SK-N-MC (cell line): ENCODE measurements around the gene ZFYVE28.

Experiments
- DNase-seq: peaks from one replicate; pipeline ENCODE4 v3.0.0-alpha.2; 2011; ENCODE audit warnings: low read depth, low spot score
- H3K27ac ChIP-seq: fragments of 200-600 bp; sonication (generic); 2 replicates; pipeline ENCODE4 v1.5.1; 2016; ENCODE audit warnings: mixed run types
- H3K36me3 ChIP-seq: fragments of 200-600 bp; sonication (generic); 2 replicates; pipeline ENCODE4 v1.6.1; 2017; ENCODE audit warnings: antibody characterized with exemption, low read length, mixed read lengths; ENCODE audit not compliant: insufficient read depth
- H3K4me3 ChIP-seq: fragments of 200-600 bp; sonication (generic); 2 replicates; pipeline ENCODE4 v1.5.1; 2016
- H3K9ac ChIP-seq: fragments of 200-600 bp; sonication (generic); 2 replicates; pipeline ENCODE4 v1.8.0; 2017; ENCODE audit warnings: mixed run types, mixed read lengths; ENCODE audit not compliant: insufficient read length
- H3K9me3 ChIP-seq: fragments of 200-600 bp; sonication (generic); 2 replicates; pipeline ENCODE4 v1.6.1; 2017; ENCODE audit warnings: low read depth, mild to moderate bottlenecking, antibody characterized with exemption, low read length, moderate library complexity, mixed read lengths
- EZH2 ChIP-seq: fragments of 200-600 bp; sonication (generic); IDR thresholded peaks from one replicate; pipeline ENCODE4 v1.6.1; 2017; ENCODE audit warnings: antibody characterized with exemption
- FOXP2 ChIP-seq: optimal IDR thresholded peaks from 2 replicates; pipeline ENCODE3; 2011; ENCODE audit warnings: mild to moderate bottlenecking, moderate library complexity; ENCODE audit not compliant: insufficient read depth; ENCODE audit errors: extremely low read length, control extremely low read depth
- POLR2AphosphoS5 ChIP-seq: IDR thresholded peaks from 2 replicates; pipeline ENCODE4 v1.6.1; 2012; ENCODE audit warnings: mild to moderate bottlenecking, low read depth, low read length, borderline replicate concordance

The ZFYVE28 gene

GRCh38 chr4:2408976-2409375 is 9.5 kb downstream of the ZFYVE28 start:
- Histone ChIP-seq H3K9me3 (no peaks in the 10 kb centered on the region), H3K27ac (no peak overlapping the region), H3K36me3 (no peaks in the 10 kb centered on the region), H3K9ac (no peak overlapping the region), H3K4me3 (no peak overlapping the region)
- no peak for DNase-seq
- TF ChIP-seq EZH2 (no peak), FOXP2 (no peak), POLR2AphosphoS5 (no peak)

- Histone ChIP-seq H3K27ac (no peak overlapping the region), H3K9ac (no peak overlapping the region), H3K4me3 (no peak overlapping the region), H3K36me3 (no peaks in the 10 kb centered on the region), H3K9me3 (no peaks in the 10 kb centered on the region)
- DNase-seq, result no peak
- TF ChIP-seq FOXP2 (no peak), POLR2AphosphoS5 (no peak), EZH2 (no peak)
Observed at GRCh38 chr4:2408401-2408958, 10.0 kb downstream of the ZFYVE28 start.

GRCh38 chr4:2407991-2408342 is 10.5 kb downstream of the ZFYVE28 start:
- H3K9ac ChIP-seq, result no peak overlapping the region
- no peak for DNase-seq
- no peaks in the 10 kb centered on the region for H3K9me3 ChIP-seq
- no peak overlapping the region for H3K27ac ChIP-seq
- H3K36me3 ChIP-seq, result no peaks in the 10 kb centered on the region
- no peak for TF ChIP-seq POLR2AphosphoS5
- H3K4me3 ChIP-seq, result no peak overlapping the region

- Histone ChIP-seq H3K27ac (no peak overlapping the region), H3K4me3 (no peak overlapping the region), H3K9me3 (no peaks in the 10 kb centered on the region), H3K9ac (no peak overlapping the region), H3K36me3 (no peaks in the 10 kb centered on the region)
- TF ChIP-seq POLR2AphosphoS5, result no peak
- DNase-seq, result no peak
Observed at GRCh38 chr4:2406920-2407319, 11.5 kb downstream of the ZFYVE28 start.

- H3K36me3 ChIP-seq, result no peaks in the 10 kb centered on the region
- TF ChIP-seq POLR2AphosphoS5, result no peak
- TF ChIP-seq FOXP2, result no peak
- TF ChIP-seq EZH2, result no peak
- H3K4me3 ChIP-seq, result no peak overlapping the region
- H3K9ac ChIP-seq, result no peak overlapping the region
- H3K9me3 ChIP-seq, result no peaks in the 10 kb centered on the region
- H3K27ac ChIP-seq, result no peak overlapping the region
- no peak for DNase-seq
Observed at GRCh38 chr4:2406406-2406805, 12.0 kb downstream of the ZFYVE28 start.

- Histone ChIP-seq H3K9me3 (no peaks in the 10 kb centered on the region), H3K4me3 (no peak overlapping the region), H3K36me3 (no peaks in the 10 kb centered on the region), H3K27ac (no peak overlapping the region), H3K9ac (no peak overlapping the region)
- TF ChIP-seq POLR2AphosphoS5 (no peak), FOXP2 (no peak), EZH2 (no peak)
- DNase-seq, result no peak
Observed at GRCh38 chr4:2402941-2403340, 15.5 kb downstream of the ZFYVE28 start.

GRCh38 chr4:2402048-2402842 is 16.2 kb downstream of the ZFYVE28 start:
- H3K36me3 ChIP-seq, result no peaks in the 10 kb centered on the region
- no peak overlapping the region for H3K27ac ChIP-seq
- TF ChIP-seq EZH2 (no peak), POLR2AphosphoS5 (no peak), FOXP2 (no peak)
- no peak overlapping the region for H3K9ac ChIP-seq
- DNase-seq, result no peak
- no peak overlapping the region for H3K4me3 ChIP-seq
- H3K9me3 ChIP-seq, result no peaks in the 10 kb centered on the region

- Histone ChIP-seq H3K9me3 (no peaks in the 10 kb centered on the region), H3K4me3 (no peak overlapping the region), H3K36me3 (no peaks in the 10 kb centered on the region), H3K9ac (no peak overlapping the region), H3K27ac (no peak overlapping the region)
- no peak for DNase-seq
- TF ChIP-seq FOXP2, result no peak
- no peak for TF ChIP-seq EZH2
Observed at GRCh38 chr4:2401610-2401983, 16.8 kb downstream of the ZFYVE28 start.

GRCh38 chr4:2400841-2401609 is 17.4 kb downstream of the ZFYVE28 start:
- H3K36me3 ChIP-seq, result no peaks in the 10 kb centered on the region
- H3K9ac ChIP-seq, result no peak overlapping the region
- DNase-seq, result no peak
- H3K9me3 ChIP-seq, result no peaks in the 10 kb centered on the region
- no peak overlapping the region for H3K4me3 ChIP-seq
- TF ChIP-seq FOXP2, result no peak
- TF ChIP-seq POLR2AphosphoS5, result no peak
- TF ChIP-seq EZH2, result no peak
- H3K27ac ChIP-seq, result no peak overlapping the region
